HG03108 (cell line): ENCODE data around the gene NUP153.
"Not testable (repeated sequence)": the region's sequence is repeated elsewhere in the genome, so short reads cannot be mapped to it uniquely, and the experiment has no call there.

Experiments
- ATAC-seq: cut with Tn5 transposase; IDR thresholded peaks from one replicate; pipeline ENCODE4 v1.9.1; 2021; ENCODE audit warnings: moderate library complexity; ENCODE audit not compliant: unreplicated experiment

Gene NUP153

GRCh38 chr6:17612048-17612447 lies 94.7 kb downstream of the NUP153 start:
- ATAC-seq, result no peak

- ATAC-seq, result no peak
These were observed 95.9 kb downstream of the NUP153 start for GRCh38 chr6:17610835-17611234.

DNA sequence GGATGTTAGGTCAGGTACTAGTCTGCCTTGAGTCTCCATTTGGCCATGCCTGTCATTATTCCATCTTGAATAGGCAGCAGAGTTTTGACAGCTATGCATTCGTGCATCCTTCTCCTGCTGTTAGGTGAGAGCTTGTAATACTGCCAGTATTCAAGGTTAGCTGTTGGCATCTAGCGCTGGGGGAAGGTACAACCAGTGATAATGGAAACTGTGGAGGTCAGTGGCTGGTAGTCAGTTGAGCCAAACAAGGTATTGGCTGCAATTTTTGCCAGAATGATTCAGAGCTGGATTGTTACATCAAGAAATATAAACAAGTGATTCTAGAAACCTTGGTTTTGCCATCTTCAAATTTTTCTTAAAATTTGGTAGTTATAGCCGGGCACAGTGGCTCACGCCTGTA lies 100.1 kb downstream of the NUP153 start:
- ATAC-seq, result no peak

DNA sequence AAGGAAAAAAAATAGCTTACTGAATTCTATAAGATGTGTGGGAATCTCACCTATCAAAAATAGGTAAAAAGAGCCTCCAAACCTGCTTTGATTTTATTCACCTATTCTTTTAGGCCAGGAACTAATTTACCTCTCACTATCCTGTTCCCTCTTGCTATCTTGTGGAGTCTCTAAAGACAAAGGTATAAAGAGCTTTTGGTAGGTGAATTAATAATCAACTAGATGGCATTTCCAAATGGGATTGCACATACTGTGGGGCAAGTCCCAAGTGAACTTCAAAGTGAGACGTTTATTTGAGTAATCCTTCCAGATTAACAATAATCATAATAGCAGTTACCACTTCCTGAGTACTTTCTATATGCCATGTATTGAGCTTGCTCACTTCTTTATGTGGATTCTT lies 103.8 kb downstream of the NUP153 start:
- ATAC-seq, result no peak

GRCh38 chr6:17601386-17601703 lies 105.4 kb downstream of the NUP153 start:
- no peak for ATAC-seq

DNA sequence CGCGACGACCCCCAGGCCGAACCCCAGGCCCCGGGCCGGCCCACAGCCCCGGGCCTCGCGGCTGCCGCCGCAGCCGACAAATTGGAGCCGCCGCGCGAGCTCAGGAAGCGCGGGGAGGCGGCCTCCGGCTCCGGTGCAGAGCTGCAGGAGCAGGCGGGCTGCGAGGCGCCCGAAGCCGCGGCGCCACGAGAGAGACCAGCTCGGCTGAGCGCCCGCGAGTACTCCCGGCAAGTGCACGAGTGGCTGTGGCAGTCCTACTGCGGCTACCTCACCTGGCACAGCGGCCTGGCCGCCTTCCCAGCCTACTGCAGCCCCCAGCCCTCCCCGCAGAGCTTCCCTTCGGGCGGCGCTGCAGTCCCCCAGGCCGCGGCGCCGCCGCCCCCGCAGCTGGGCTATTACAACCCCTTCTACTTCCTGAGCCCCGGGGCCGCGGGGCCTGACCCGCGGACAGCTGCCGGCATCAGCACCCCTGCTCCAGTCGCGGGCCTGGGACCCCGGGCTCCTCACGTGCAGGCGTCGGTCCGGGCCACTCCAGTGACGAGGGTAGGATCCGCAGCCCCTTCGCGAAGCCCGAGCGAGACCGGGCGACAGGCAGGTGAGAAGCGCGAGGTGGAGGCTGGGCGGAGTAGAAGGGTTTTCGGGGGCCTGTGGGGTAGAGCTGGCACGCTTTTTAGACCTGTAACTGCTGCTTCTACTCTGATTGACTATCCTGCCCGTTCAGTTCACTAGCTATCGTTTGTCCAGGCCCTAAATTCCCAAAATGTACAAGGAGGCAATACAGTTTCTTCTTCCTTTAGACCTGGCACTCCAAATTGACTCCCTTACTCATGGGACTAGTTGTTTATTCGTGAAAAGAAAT lies 106.0 kb downstream of the NUP153 start:
- peak; percentile 46 for ATAC-seq

DNA sequence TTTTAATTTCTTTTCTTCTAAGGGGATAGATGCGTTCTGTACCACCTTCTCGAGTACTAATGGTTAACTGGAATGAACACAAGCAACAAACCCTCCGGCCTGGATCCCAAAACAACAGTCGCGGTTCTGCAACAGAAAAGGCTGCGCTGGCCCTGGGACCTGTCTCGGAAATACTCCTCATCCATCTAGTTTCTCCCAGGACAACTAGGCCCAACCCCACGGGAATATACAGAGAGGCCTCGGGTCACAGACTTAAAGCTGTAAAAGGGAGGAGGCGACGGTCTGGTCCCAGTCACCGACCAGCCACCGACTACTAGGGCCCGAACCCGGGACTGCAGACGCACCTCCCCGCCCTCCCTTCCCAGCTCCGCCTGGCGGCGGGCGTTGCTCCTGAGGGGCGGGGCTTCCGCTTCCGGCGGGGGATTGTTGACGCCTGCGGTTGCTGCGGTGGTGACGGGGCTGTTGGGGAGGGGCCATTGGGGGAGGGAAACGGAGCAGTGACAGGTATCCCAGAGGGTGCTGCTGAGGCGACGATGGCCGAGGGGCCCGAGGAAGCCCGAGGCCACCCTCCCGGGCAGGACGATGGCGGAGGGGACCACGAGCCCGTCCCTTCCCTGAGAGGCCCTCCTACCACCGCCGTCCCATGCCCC lies 106.7 kb downstream of the NUP153 start, which contains the start of gene FAM8A1:
TSS of gene FAM8A1 (plus strand) at position 426 of the 650 bp plus-strand sequence. CDS start at position 534, 108 bp downstream.
- peak; percentile 88 for ATAC-seq

- ATAC-seq, result no peak
These were observed 110.6 kb downstream of the NUP153 start for GRCh38 chr6:17596085-17596484.

- no peak for ATAC-seq
These were observed 113.5 kb downstream of the NUP153 start for GRCh38 chr6:17593246-17593645.

- no peak for ATAC-seq
These were observed 115.4 kb downstream of the NUP153 start for GRCh38 chr6:17591287-17591686.

GRCh38 chr6:17589406-17590096 lies 117.2 kb downstream of the NUP153 start:
- no peak for ATAC-seq

DNA sequence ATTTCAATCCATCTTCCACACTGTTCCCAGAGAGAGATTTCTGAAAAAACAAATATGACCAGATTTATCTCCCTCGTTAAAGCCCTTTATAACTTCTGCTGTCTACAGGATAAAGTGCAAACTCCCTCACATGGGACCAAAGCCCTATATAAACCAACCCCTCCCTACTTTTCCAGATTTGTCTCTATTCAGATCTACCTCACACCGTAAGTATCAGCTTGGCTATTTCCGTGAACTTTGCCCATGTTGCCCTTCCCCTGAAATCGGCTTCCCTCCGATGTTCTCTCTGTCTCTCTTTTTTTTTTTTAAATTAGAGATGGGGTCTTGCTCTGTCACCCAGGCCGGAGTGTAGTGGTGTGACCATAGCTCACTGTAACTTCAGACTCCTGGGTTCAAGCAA lies 118.7 kb downstream of the NUP153 start:
- ATAC-seq, result no peak

DNA sequence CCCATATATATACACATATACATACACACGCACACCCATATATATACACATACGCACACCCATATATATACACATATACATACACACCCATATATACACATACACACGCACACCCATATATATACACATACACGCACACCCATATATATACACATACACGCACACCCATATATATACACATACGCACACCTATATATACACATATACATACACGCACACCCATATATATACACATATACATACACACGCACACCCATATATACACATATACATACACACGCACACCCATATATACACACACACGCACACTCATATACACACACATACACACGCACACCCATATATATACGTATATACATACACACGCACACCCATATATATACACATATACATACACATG lies 120.1 kb downstream of the NUP153 start:
- ATAC-seq, result not testable (repeated sequence)

- ATAC-seq, result no peak
These were observed 120.8 kb downstream of the NUP153 start for GRCh38 chr6:17585766-17586490.

- no peak for ATAC-seq
These were observed 122.4 kb downstream of the NUP153 start for GRCh38 chr6:17584241-17584803.

DNA sequence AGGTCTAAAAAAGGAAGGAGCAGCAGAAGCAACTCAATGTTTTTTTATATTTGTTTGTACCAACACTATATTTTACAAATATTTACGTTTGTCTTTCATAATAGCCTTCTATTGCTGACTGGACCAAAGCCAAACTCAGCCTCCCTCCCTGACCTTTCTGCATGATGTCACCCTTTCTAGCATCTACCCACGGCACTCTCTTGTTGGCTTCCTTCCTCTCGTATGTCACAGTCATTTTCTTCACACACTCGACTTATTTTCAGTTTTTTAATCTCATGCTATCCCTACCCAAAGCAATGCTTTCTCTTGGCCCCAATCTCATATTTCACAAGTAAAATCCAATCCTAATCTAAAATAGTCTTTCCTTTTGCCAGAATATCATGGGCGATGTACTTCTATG lies 122.9 kb downstream of the NUP153 start:
- ATAC-seq, result no peak

DNA sequence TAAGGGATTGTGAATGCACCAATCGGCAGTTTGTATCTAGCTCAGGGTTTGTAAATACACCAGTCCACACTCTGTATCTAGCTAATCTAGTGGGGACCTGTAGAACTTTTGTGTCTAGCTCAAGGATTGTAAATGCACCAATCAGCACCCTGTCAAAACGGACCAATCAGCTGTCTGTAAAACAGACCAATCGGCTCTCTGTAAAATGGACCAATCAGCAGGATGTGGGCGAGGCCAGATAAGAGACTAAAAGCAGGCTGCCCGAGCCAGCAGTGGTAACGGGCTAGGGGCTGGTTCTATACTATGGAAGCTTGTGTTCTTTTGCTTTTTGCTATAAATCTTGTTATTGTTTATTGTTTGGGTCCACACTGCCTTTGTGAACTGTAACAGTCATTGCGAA lies 125.4 kb downstream of the NUP153 start:
- not testable (repeated sequence) for ATAC-seq

- ATAC-seq, result no peak
These were observed 126.1 kb downstream of the NUP153 start for GRCh38 chr6:17580518-17581048.

- ATAC-seq, result no peak
These were observed 129.7 kb downstream of the NUP153 start for GRCh38 chr6:17577059-17577458.

GRCh38 chr6:17574866-17575560 lies 131.7 kb downstream of the NUP153 start:
- no peak for ATAC-seq
